T-helper 1 cell treated with Interleukin-12 subunit alpha and Interleukin-12 subunit beta and Interleukin-4 antibody, amounts not matched to agents 30 μg/mL and 1 μg/mL, for 36 hours (primary cell): Measurements from ENCODE around the gene ZNF808.
A peak's percentile ranks its signal among the peaks of the same experiment; 100 is the strongest.
"Not testable (repeated sequence)": the region's sequence is repeated elsewhere in the genome, so short reads cannot be mapped to it uniquely, and the experiment has no call there.

Source experiments
- H3K27ac Mint-ChIP-seq: one replicate; pipeline ENCODE4 v1.8.0; 2021; ENCODE audit warnings: mild to moderate bottlenecking, mixed read lengths
- H3K27me3 Mint-ChIP-seq: one replicate; pipeline ENCODE4 v1.8.0; 2021; ENCODE audit warnings: low read depth, mixed read lengths
- H3K36me3 Mint-ChIP-seq: one replicate; pipeline ENCODE4 v1.8.0; 2021; ENCODE audit warnings: low read depth, mixed read lengths
- H3K4me1 Mint-ChIP-seq: one replicate; pipeline ENCODE4 v1.8.0; 2021; ENCODE audit warnings: low read depth, mixed read lengths
- H3K4me3 Mint-ChIP-seq: one replicate; pipeline ENCODE4 v1.8.0; 2021; ENCODE audit warnings: mild to moderate bottlenecking, moderate library complexity, mixed read lengths
- H3K9me3 Mint-ChIP-seq: one replicate; pipeline ENCODE4 v1.8.0; 2021; ENCODE audit warnings: mixed read lengths

Gene ZNF808

GRCh38 chr19:52527134-52527955, at the start of gene ZNF808:
Gene ZNF808, plus strand, starts transcription at chr19:52527668. Its CDS starts 15,617 bp downstream, at chr19:52543285.
- Mint-ChIP-seq H3K27ac (peak within 1 kb of the TSS; percentile 91), H3K36me3 (peaks cover 23% of the 10 kb centered on the region), H3K27me3 (no peaks in the 10 kb centered on the region), H3K4me3 (peak within 1 kb of the TSS; percentile 91), H3K4me1 (peaks cover 17% of the 10 kb centered on the region), H3K9me3 (peaks cover 26% of the 10 kb centered on the region)

- H3K27ac Mint-ChIP-seq, H3K4me1 Mint-ChIP-seq, H3K36me3 Mint-ChIP-seq, H3K4me3 Mint-ChIP-seq, H3K27me3 Mint-ChIP-seq: not testable (repeated sequence)
- peaks cover 56% of the 10 kb centered on the region for H3K9me3 Mint-ChIP-seq
These were observed 43.2 kb upstream of the ZNF808 start for GRCh38 chr19:52484111-52484743.

- H3K9me3 Mint-ChIP-seq = peaks cover 60% of the 10 kb centered on the region
- H3K27me3 Mint-ChIP-seq, H3K27ac Mint-ChIP-seq, H3K4me3 Mint-ChIP-seq, H3K4me1 Mint-ChIP-seq, H3K36me3 Mint-ChIP-seq: not testable (repeated sequence)
These were observed 42.4 kb upstream of the ZNF808 start for GRCh38 chr19:52485064-52485463.

GRCh38 chr19:52485561-52486240, 41.8 kb upstream of the ZNF808 start:
- not testable (repeated sequence) for H3K4me1 Mint-ChIP-seq, H3K4me3 Mint-ChIP-seq, H3K27ac Mint-ChIP-seq, H3K27me3 Mint-ChIP-seq, H3K36me3 Mint-ChIP-seq
- H3K9me3 Mint-ChIP-seq = peaks cover 63% of the 10 kb centered on the region

- H3K36me3 Mint-ChIP-seq = no peaks in the 10 kb centered on the region
- H3K4me3 Mint-ChIP-seq = no peak overlapping the region
- H3K27me3 Mint-ChIP-seq = no peaks in the 10 kb centered on the region
- peaks cover 53% of the 10 kb centered on the region for H3K9me3 Mint-ChIP-seq
- no peaks in the 10 kb centered on the region for H3K4me1 Mint-ChIP-seq
- no peak overlapping the region for H3K27ac Mint-ChIP-seq
These were observed 35.1 kb upstream of the ZNF808 start for GRCh38 chr19:52492201-52492993.

GRCh38 chr19:52492994-52493470, 34.4 kb upstream of the ZNF808 start:
- H3K36me3 Mint-ChIP-seq = no peaks in the 10 kb centered on the region
- peaks cover 57% of the 10 kb centered on the region for H3K9me3 Mint-ChIP-seq
- H3K4me3 Mint-ChIP-seq = no peak overlapping the region
- H3K27me3 Mint-ChIP-seq = no peaks in the 10 kb centered on the region
- H3K27ac Mint-ChIP-seq = no peak overlapping the region
- H3K4me1 Mint-ChIP-seq = no peaks in the 10 kb centered on the region

GRCh38 chr19:52494518-52494917, 33.0 kb upstream of the ZNF808 start:
- H3K27me3 Mint-ChIP-seq = no peaks in the 10 kb centered on the region
- no peak overlapping the region for H3K27ac Mint-ChIP-seq
- no peaks in the 10 kb centered on the region for H3K36me3 Mint-ChIP-seq
- peaks cover 59% of the 10 kb centered on the region for H3K9me3 Mint-ChIP-seq
- no peak overlapping the region for H3K4me3 Mint-ChIP-seq
- no peaks in the 10 kb centered on the region for H3K4me1 Mint-ChIP-seq

GRCh38 chr19:52498571-52498970, 28.9 kb upstream of the ZNF808 start:
- H3K9me3 Mint-ChIP-seq = peaks cover 59% of the 10 kb centered on the region
- peaks cover 4% of the 10 kb centered on the region for H3K36me3 Mint-ChIP-seq
- H3K4me1 Mint-ChIP-seq = no peaks in the 10 kb centered on the region
- H3K4me3 Mint-ChIP-seq = no peak overlapping the region
- no peak overlapping the region for H3K27ac Mint-ChIP-seq
- H3K27me3 Mint-ChIP-seq = no peaks in the 10 kb centered on the region

GRCh38 chr19:52500474-52500873, 27.0 kb upstream of the ZNF808 start:
- not testable (repeated sequence) for H3K27me3 Mint-ChIP-seq, H3K27ac Mint-ChIP-seq, H3K4me1 Mint-ChIP-seq, H3K36me3 Mint-ChIP-seq, H3K4me3 Mint-ChIP-seq
- peaks cover 51% of the 10 kb centered on the region for H3K9me3 Mint-ChIP-seq

GRCh38 chr19:52500991-52501390, 26.5 kb upstream of the ZNF808 start:
- H3K36me3 Mint-ChIP-seq, H3K27me3 Mint-ChIP-seq, H3K4me1 Mint-ChIP-seq, H3K4me3 Mint-ChIP-seq, H3K27ac Mint-ChIP-seq: not testable (repeated sequence)
- peaks cover 46% of the 10 kb centered on the region for H3K9me3 Mint-ChIP-seq

- Mint-ChIP-seq H3K27ac (no peak overlapping the region), H3K27me3 (no peaks in the 10 kb centered on the region), H3K9me3 (peaks cover 46% of the 10 kb centered on the region), H3K4me3 (no peak overlapping the region), H3K4me1 (no peaks in the 10 kb centered on the region), H3K36me3 (peaks cover 7% of the 10 kb centered on the region)
These were observed 20.2 kb upstream of the ZNF808 start for GRCh38 chr19:52507266-52507665.

GRCh38 chr19:52516191-52516590, 11.3 kb upstream of the ZNF808 start:
- peaks cover 5% of the 10 kb centered on the region for H3K36me3 Mint-ChIP-seq
- no peaks in the 10 kb centered on the region for H3K4me1 Mint-ChIP-seq
- peaks cover 79% of the 10 kb centered on the region for H3K9me3 Mint-ChIP-seq

GRCh38 chr19:52518646-52519045, 8.8 kb upstream of the ZNF808 start:
- no peaks in the 10 kb centered on the region for H3K27me3 Mint-ChIP-seq
- H3K27ac Mint-ChIP-seq = no peak overlapping the region
- no peaks in the 10 kb centered on the region for H3K4me1 Mint-ChIP-seq
- H3K36me3 Mint-ChIP-seq = no peaks in the 10 kb centered on the region
- peaks cover 77% of the 10 kb centered on the region for H3K9me3 Mint-ChIP-seq
- no peak overlapping the region for H3K4me3 Mint-ChIP-seq

More at GRCh38 chr19:52516191-52516590, 11.3 kb upstream of the ZNF808 start:
- H3K27me3 Mint-ChIP-seq = no peaks in the 10 kb centered on the region
- no peak overlapping the region for H3K27ac Mint-ChIP-seq
- H3K4me3 Mint-ChIP-seq = no peak overlapping the region

- not testable (repeated sequence) for H3K36me3 Mint-ChIP-seq, H3K27ac Mint-ChIP-seq, H3K27me3 Mint-ChIP-seq, H3K4me1 Mint-ChIP-seq, H3K4me3 Mint-ChIP-seq
- peaks cover 73% of the 10 kb centered on the region for H3K9me3 Mint-ChIP-seq
These were observed 8.3 kb upstream of the ZNF808 start for GRCh38 chr19:52519175-52519574.
